Stimulated activated CD8-positive, alpha-beta memory T cell treated with anti-CD3 and anti-CD28 coated beads, Interleukin-7, amount 100 ng/mL, for 4 hours (primary cell): Measurements from ENCODE around the gene ATN1.

Experiments used
- DNase-seq, 2 donors: peaks; one replicate each; pipeline ENCODE4 v3.0.0-alpha.2; 2020; ENCODE audit warnings: low read depth in 2 of 2

ATN1 gene

GRCh38 chr12:6925540-6926279 lies 2.0 kb upstream of the ATN1 start:
- no peak for DNase-seq

- DNase-seq: no peak
These were observed 403 bp downstream of the ATN1 start for GRCh38 chr12:6928022-6928702.

- DNase-seq: no peak
These were observed 1.1 kb downstream of the ATN1 start for GRCh38 chr12:6928703-6929407.

GRCh38 chr12:6929466-6930452 lies 2.0 kb downstream of the ATN1 start:
- no peak for DNase-seq

- no peak for DNase-seq
These were observed 5.0 kb downstream of the ATN1 start for GRCh38 chr12:6932766-6933165.

GRCh38 chr12:6934110-6934509 lies 6.4 kb downstream of the ATN1 start:
- DNase-seq: no peak

- no peak for DNase-seq
These were observed 7.8 kb downstream of the ATN1 start for GRCh38 chr12:6935371-6936193.

- no peak for DNase-seq
These were observed 8.5 kb downstream of the ATN1 start for GRCh38 chr12:6936194-6936635.

GRCh38 chr12:6936636-6937480 lies 9.1 kb downstream of the ATN1 start:
- peak in 1 of 2 donors; percentile 64 for DNase-seq

- peak; percentile 90 to 91 for DNase-seq
These were observed 10.0 kb downstream of the ATN1 start for GRCh38 chr12:6937481-6938352.

GRCh38 chr12:6938353-6939190 lies 10.8 kb downstream of the ATN1 start:
- no peak for DNase-seq

GRCh38 chr12:6939191-6939540 lies 11.4 kb downstream of the ATN1 start:
- no peak for DNase-seq

- no peak for DNase-seq
These were observed 13.5 kb downstream of the ATN1 start for GRCh38 chr12:6941267-6941666.

- DNase-seq: no peak
These were observed 14.0 kb downstream of the ATN1 start for GRCh38 chr12:6941782-6942181.

GRCh38 chr12:6942331-6942665 lies 14.5 kb downstream of the ATN1 start:
- no peak for DNase-seq

GRCh38 chr12:6943389-6943721 lies 15.6 kb downstream of the ATN1 start:
- DNase-seq: peak; percentile 61 to 68

GRCh38 chr12:6943722-6944380 lies 16.1 kb downstream of the ATN1 start, which contains the start of the genes C12orf57 and RNU7-1:
Gene C12orf57 (plus strand): TSS chr12:6944022. CDS start chr12:6944122, 100 bp downstream.
Gene RNU7-1 (plus strand): TSS chr12:6943816.
- DNase-seq: peak; percentile 52 to 61
